Regular cardiac myocyte (primary cell): ENCODE results near the gene DNAH11. TPM values are rescaled to one million over a fixed set of nuclear protein-coding genes. Genes with fewer than 3 reads are reported as not detected.

Source experiments
- total RNA-seq: library from RNA; depleted of rRNA; stranded (reverse); fragments of >200 nt; gene quantifications from 2 replicates; pipeline ENCODE4 v1.2.3, GENCODE V29; 2014

The DNAH11 gene, protein sequence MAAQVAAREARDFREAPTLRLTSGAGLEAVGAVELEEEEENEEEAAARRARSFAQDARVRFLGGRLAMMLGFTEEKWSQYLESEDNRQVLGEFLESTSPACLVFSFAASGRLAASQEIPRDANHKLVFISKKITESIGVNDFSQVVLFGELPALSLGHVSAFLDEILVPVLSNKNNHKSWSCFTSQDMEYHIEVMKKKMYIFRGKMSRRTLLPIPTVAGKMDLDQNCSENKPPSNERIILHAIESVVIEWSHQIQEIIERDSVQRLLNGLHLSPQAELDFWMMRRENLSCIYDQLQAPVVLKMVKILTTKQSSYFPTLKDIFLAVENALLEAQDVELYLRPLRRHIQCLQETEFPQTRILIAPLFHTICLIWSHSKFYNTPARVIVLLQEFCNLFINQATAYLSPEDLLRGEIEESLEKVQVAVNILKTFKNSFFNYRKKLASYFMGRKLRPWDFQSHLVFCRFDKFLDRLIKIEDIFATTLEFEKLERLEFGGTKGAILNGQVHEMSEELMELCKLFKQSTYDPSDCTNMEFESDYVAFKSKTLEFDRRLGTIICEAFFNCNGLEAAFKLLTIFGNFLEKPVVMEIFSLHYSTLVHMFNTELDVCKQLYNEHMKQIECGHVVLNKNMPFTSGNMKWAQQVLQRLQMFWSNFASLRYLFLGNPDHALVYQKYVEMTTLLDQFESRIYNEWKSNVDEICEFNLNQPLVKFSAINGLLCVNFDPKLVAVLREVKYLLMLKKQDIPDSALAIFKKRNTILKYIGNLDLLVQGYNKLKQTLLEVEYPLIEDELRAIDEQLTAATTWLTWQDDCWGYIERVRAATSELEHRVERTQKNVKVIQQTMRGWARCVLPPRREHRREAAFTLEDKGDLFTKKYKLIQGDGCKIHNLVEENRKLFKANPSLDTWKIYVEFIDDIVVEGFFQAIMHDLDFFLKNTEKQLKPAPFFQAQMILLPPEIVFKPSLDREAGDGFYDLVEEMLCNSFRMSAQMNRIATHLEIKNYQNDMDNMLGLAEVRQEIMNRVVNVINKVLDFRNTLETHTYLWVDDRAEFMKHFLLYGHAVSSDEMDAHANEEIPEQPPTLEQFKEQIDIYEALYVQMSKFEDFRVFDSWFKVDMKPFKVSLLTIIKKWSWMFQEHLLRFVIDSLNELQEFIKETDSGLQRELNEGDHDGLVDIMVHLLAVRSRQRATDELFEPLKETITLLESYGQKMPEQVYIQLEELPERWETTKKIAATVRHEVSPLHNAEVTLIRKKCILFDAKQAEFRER (N-terminal part only)
- 4.0 and 7.6 TPM in 2 replicates for total RNA-seq

DNA sequence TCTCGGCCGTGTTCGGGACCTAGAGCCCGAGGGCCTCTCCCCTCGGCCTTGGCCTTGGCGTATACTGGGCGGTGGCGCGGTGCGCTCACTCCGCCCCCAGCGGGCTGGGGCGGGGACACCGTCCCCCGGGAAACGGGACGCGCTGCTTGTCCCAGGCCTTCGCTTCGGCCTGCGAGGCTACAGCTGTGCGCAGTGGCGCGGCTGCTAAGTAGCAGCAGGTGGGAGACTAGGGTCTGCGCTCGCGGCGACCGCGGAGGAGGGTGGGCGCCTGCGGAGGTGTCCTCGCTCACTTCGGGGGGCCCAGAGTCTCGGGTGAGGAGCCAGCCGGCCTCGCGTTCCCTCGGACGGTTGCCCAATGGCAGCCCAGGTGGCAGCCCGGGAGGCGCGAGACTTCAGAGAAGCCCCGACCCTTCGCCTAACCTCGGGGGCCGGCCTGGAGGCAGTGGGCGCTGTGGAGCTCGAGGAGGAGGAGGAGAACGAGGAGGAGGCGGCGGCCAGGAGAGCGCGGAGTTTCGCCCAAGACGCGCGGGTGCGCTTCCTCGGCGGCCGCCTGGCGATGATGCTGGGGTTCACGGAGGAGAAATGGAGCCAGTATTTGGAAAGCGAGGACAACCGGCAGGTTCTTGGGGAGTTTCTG lies at the start of gene DNAH11:
Gene DNAH11, plus strand, starts transcription at position 149 of the 637 bp plus-strand sequence. Its CDS starts 207 bp downstream, at position 356.

DNA sequence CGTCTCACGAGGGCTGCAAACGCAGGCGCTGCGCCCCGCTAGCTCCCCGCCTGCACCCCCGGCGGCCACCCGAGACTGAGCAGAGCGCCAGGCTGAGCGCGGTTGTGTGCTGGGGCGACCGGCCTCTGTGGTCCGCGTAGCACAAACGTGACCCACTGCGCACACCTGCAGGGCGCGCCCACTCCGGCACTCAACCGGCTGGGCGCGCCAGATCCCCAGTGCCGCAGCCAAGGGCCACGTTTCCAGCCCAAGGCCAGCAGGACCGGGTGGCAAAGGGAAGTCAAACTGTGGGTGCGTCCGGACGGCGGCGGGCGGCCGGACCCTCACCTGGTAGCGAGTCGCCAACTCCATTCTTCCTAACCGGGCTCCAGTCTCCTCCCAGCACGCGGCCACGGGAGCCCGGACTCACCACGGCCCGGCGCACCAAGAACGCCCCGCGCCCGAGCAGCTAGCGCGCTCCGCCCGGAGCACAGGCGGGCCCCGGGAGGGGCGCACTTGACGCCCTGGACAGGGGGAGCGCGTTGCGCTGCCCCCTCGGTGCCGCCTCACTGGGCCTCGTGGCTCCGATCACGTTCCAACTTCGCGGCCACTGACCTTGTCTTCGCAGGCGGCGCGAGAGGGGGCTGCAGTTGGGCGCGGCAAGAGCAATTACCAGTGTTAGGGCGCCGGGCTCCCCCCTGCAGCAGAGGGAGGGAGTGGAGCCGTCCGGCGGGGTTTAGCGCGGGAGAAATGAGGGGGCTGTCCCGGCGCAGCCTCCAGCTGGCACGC lies 402.8 kb downstream of the DNAH11 start, which contains the start of gene CDCA7L:
Gene CDCA7L, minus strand, starts transcription at position 446 of the 768 bp plus-strand sequence. Its CDS starts 95 bp downstream, at position 351.

Other genes with a start within 250 kb of the DNAH11 start
- 4.4 and 21.1 TPM in 2 replicates for gene SP4, start 115.0 kb upstream of the DNAH11 start, total RNA-seq